SW 1271 (cell line): ENCODE measurements around the gene HS6ST2.

Experiments
- DNase-seq, 2 experiments: peaks; one replicate each; lab custom pipeline; 2025; lab: John Stamatoyannopoulos, UW

Gene HS6ST2

GRCh38 chrX:132790329-132790728 lies 168.1 kb downstream of the HS6ST2 start:
- no peak for DNase-seq

GRCh38 chrX:132786217-132786616 lies 172.2 kb downstream of the HS6ST2 start:
- no peak for DNase-seq

- DNase-seq = no peak
Observed at GRCh38 chrX:132778917-132779316, 179.5 kb downstream of the HS6ST2 start.

GRCh38 chrX:132776486-132777210 lies 181.8 kb downstream of the HS6ST2 start:
- DNase-seq = no peak

- no peak for DNase-seq
Observed at GRCh38 chrX:132775263-132775823, 183.1 kb downstream of the HS6ST2 start.

GRCh38 chrX:132774010-132774714 lies 184.3 kb downstream of the HS6ST2 start:
- no peak for DNase-seq

GRCh38 chrX:132769609-132770008 lies 188.8 kb downstream of the HS6ST2 start:
- no peak for DNase-seq

- no peak for DNase-seq
Observed at GRCh38 chrX:132766452-132766851, 192.0 kb downstream of the HS6ST2 start.

GRCh38 chrX:132763528-132763927 lies 194.9 kb downstream of the HS6ST2 start:
- no peak for DNase-seq

GRCh38 chrX:132758759-132759158 lies 199.7 kb downstream of the HS6ST2 start:
- DNase-seq = no peak

GRCh38 chrX:132757066-132757623 lies 201.3 kb downstream of the HS6ST2 start:
- DNase-seq = no peak

GRCh38 chrX:132756439-132756838 lies 202.0 kb downstream of the HS6ST2 start:
- no peak for DNase-seq

- DNase-seq = no peak
Observed at GRCh38 chrX:132751063-132751690, 207.3 kb downstream of the HS6ST2 start.

GRCh38 chrX:132750331-132751062 lies 207.9 kb downstream of the HS6ST2 start:
- DNase-seq = no peak

GRCh38 chrX:132749406-132749805 lies 209.0 kb downstream of the HS6ST2 start:
- DNase-seq = no peak

- no peak for DNase-seq
Observed at GRCh38 chrX:132748909-132749308, 209.5 kb downstream of the HS6ST2 start.

GRCh38 chrX:132748268-132748667 lies 210.2 kb downstream of the HS6ST2 start:
- no peak for DNase-seq

GRCh38 chrX:132745593-132745992 lies 212.8 kb downstream of the HS6ST2 start:
- no peak for DNase-seq

GRCh38 chrX:132744470-132744869 lies 214.0 kb downstream of the HS6ST2 start:
- DNase-seq = no peak

- DNase-seq = no peak
Observed at GRCh38 chrX:132743086-132743485, 215.3 kb downstream of the HS6ST2 start.

- no peak for DNase-seq
Observed at GRCh38 chrX:132742246-132742645, 216.2 kb downstream of the HS6ST2 start.

GRCh38 chrX:132741689-132742088 lies 216.7 kb downstream of the HS6ST2 start:
- DNase-seq = no peak
